NCI-H1930 (cell line): ENCODE results near the gene BAHCC1.

ENCODE experiments used
- DNase-seq, 2 experiments: peaks; one replicate each; lab custom pipeline; 2025; lab: John Stamatoyannopoulos, UW

Gene BAHCC1

DNA sequence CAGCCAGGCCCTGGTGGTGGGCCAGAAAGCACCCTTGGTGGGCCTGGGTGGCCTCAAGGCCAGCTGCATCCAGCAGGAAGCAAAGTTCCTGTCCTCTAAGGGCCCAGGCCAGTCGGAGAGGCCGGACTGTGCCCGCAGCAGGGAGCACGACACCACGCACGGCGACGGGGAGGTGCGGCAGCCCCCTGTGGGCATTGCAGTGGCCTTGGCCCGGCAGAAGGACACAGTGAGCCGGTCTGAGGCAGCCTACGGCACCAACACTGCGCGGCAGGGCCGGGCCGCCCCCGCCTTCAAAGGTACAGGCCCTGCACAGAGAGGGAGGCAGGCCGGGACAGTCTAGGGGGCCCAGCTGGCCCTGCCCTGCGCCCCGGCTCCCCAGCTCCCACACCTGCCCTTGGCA is 48.0 kb downstream of the BAHCC1 start:
- DNase-seq: no peak

DNA sequence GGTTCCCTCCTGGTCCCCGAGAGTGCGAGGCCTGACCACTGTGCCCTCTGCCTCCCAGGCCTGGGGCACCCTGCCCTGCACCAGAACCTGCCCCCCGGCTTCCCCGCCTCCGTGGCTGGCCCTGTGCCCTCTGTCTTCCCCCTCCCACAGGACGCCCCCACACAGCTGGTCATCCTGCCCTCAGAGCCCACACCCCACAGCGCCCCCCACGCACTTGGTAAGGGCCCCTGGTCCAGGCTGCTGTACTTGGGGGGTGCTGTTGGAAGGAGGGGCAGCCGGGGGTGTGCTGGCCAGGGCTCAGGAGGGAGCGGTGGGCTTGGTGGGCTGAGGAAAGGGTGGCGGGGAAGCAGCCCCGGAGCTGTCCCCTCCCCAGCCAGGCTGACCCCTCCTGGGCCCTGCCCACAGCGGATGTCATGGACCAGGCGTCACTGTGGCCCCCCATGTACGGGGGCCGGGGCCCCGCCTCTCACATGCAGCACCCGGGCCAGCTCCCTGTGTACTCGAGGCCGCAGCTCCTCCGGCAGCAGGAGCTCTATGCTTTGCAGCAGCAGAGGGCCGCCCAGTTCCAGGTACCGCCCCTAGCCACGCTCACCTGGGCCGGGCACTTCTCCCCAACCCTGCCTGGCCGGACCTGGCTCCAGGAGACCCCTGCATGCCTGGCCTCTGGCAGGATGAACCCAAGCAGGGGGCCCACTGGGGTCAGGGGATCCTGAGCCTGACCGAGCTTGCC is 49.5 kb downstream of the BAHCC1 start:
- DNase-seq: no peak

DNA sequence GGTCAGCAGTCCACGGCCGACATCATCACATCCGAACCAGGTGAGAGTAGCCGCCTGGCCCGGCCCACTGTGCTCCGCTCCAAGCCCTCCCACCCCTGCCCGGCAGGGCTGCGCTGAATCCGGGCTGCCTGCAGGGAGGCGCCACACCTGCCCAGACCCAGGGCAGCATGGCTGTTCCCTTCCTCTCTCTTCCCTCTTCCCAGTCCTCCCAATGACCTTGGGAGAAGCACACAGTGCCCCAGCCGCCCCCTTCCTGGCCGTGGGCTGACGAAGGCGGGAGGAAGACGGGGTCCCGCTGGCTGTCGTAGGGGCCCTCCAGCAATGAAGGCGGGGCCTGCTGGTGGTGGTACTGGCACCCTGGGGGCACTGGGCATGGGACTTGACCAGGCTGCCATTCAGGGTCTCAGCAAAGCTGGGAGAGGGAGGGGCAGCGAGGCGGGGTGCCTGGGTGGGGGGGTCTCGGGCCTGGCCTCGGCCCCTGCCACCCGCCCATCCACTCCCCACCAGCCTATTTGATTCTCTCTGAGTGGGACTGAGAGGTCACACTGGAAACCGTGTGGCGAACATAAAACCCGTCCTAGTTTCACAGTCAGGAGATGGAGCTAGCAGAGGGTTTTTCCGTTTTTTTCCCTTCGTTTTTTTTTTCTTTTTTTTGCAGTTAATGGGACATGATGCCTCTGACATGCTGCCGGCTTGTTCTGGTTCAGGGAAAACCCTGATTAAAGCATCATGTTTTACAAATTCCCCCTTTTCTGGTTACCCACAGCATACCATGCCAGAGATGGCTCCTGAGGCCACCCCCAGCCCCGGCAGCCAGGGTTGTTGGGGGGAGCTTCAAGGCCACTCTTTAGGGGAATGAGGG is 50.6 kb downstream of the BAHCC1 start:
- no peak for DNase-seq

DNA sequence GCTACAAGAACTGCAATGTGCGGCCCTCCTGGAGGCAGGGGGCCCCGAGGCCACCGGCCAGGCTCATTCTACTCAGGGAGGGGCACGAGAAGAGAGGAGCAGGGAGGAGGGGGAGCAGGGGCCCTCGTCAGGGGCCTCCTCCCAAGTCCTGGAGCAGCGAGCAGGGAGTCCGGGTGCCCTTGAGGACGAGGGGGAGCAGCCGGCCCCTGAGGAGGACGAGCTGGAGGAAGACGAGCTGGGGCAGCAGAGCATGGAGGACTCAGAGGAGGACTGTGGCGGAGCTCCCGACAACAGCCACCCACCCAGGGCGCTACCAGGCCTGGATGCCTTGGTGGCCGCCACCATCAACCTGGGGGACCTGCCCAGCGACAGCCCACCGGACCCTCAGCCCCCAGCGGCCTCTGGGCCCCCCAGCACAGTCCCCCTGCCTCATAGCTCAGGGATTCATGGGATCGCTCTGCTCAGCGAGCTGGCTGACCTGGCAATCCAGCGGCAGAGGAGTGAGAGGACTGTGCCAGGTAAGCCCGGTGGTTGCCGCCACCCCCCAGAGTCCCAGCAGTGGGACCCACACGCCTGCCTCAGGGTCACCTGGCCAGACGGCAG is 52.2 kb downstream of the BAHCC1 start:
- DNase-seq: no peak

GRCh38 chr17:81448442-81448841 is 53.2 kb downstream of the BAHCC1 start:
- DNase-seq: no peak

- DNase-seq: no peak
These were observed 53.7 kb downstream of the BAHCC1 start for GRCh38 chr17:81448950-81449349.

- no peak for DNase-seq
These were observed 54.1 kb downstream of the BAHCC1 start for GRCh38 chr17:81449351-81449750.

DNA sequence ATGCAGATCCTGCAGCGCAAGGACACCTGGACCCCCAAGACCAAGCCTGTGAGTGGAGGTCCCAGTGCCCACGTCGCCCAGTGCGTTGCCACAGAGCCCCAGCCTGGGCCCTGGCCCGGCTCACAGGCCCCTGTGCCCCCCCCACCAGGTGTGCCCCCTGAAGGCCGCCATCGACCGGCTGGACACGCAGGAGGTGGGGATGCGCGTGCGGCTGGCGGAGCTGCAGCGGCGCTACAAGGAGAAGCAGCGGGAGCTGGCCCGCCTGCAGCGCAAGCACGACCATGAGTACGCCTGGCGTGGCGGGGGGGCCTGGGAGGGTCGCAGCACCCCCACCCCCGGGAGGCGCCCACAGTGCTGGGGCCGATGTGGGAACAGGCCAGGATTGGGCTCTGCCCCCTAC is 56.6 kb downstream of the BAHCC1 start:
- no peak for DNase-seq

DNA sequence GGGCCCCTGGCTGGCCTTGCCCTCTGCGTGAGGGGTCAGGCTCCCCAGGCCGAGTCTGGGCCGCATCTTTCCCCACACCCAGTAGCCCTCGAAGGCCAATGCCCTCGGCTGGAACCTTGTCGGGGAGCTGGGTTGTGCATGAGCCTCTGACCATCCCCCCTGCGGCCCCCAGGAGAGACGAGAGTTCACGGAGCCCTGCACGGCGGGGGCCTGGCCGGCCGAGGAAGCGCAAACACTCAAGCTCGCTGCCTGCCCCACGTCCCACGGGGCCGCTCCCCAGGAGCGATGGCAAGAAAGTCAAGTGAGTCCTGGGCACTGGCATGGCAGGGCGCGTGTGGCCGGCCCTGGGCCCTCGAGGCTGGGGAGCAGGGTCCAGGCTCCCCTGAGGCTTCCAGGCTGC is 57.3 kb downstream of the BAHCC1 start:
- no peak for DNase-seq

GRCh38 chr17:81453076-81453475 is 57.8 kb downstream of the BAHCC1 start:
- DNase-seq: peak; percentile 46 to 55

GRCh38 chr17:81453712-81454111 is 58.5 kb downstream of the BAHCC1 start:
- no peak for DNase-seq

DNA sequence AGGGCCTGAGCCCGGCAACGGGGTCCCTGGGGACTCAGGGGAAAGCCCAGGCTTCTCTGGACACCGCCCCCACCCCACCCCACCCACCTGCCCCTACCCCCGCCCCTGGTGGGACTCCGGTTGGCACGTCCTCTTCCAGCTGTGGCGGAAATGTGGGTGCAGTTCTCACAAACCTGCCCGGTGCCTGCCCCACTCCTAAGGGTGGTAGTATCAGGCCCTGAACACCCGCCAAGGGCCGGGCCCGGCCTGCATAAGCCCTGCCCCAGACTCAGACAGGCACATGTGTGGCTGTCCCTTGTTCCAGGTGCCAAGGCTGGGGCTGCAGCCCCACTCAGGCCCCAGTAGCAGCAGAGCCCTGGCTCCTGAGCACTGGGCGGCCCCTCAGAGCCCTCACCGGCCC is 59.2 kb downstream of the BAHCC1 start:
- no peak for DNase-seq

DNA sequence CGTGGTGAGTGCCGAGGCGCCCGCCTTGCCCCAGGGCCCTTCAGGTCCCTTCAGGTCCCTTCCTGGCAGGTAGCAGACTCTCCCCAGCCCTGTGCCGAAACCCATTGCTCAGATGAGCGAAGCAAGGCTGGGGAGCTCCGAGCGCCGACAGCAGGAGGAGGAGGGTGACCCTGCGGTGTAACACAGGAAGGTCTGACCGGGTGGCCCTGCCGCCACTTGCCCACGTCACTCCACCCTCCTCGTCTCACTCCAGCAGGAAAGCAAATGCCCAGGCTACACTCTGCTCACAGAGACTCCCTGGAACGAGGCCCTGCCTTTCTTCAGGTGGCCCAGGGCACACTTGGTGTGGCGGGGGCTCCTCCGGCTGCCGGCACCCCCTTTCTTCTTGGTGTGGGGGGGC is 60.1 kb downstream of the BAHCC1 start:
- no peak for DNase-seq

GRCh38 chr17:81456091-81456490 is 60.8 kb downstream of the BAHCC1 start:
- DNase-seq: no peak

GRCh38 chr17:81456798-81457197 is 61.5 kb downstream of the BAHCC1 start:
- DNase-seq: no peak

- DNase-seq: no peak
These were observed 62.1 kb downstream of the BAHCC1 start for GRCh38 chr17:81457401-81457800.

GRCh38 chr17:81457917-81458555 is 62.8 kb downstream of the BAHCC1 start:
- DNase-seq: no peak

DNA sequence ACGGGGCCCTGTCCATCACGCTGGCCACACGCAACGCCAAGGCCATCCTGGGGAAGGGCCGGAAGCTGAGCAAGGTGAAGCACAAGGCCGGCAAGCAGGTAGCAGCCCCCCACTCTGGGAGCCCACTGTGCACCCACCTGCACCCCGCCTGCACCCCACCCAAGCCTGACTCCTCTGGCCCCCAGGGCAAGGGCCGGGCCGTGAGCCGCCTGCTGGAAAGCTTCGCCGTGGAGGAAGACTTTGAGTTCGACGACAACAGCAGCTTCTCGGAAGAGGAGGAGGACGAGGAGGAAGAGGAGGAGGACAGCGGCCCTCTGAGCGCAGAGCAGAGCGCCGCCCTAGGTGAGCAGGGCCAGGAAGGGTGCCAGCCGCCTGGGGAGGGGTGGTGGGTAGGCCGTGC is 63.4 kb downstream of the BAHCC1 start:
- no peak for DNase-seq

DNA sequence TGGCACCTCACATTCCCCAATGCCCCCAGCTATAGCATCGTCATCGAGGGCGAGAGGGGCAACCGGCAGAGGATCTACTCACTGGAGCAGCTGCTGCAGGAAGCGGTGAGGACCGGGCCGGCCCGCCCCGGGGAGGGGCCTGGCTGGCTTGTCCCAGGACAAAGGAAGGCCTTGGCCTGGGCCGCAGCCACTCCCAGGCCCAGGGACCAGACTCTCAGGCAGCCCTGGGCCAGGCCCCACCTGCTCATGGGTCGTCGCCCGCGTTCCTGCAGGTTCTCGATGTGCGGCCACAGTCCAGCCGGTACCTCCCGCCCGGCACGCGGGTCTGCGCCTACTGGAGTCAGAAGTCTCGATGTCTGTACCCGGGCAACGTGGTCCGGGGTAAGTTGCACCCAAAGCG is 64.0 kb downstream of the BAHCC1 start:
- DNase-seq: no peak

- DNase-seq: no peak
These were observed 64.6 kb downstream of the BAHCC1 start for GRCh38 chr17:81459864-81460263.

- no peak for DNase-seq
These were observed 65.7 kb downstream of the BAHCC1 start for GRCh38 chr17:81460856-81461460.
